Mammary epithelial cell (primary cell): Measurements from ENCODE around the gene ABR.

Source experiments
- EZH2 ChIP-seq: IDR thresholded peaks from 2 replicates; pipeline ENCODE4 v1.6.1; 2012; ENCODE audit warnings: low read length, inconsistent platforms, borderline replicate concordance
- TF ChIP-seq, protein P1 (sequence below), 2 donors: IDR thresholded peaks in 1 of 2; conservative IDR thresholded peaks in 1 of 2; 2 replicates each; pipeline ENCODE4 v1.5.1; 2011 to 2012; ENCODE audit warnings: inconsistent platforms in 2 of 2, low read length in 2 of 2, mild to moderate bottlenecking in 2 of 2, control low read depth in 1 of 2, low read depth in 1 of 2; ENCODE audit not compliant: insufficient read depth in 1 of 2; ENCODE audit errors: extremely low read depth in 1 of 2

DNA sequence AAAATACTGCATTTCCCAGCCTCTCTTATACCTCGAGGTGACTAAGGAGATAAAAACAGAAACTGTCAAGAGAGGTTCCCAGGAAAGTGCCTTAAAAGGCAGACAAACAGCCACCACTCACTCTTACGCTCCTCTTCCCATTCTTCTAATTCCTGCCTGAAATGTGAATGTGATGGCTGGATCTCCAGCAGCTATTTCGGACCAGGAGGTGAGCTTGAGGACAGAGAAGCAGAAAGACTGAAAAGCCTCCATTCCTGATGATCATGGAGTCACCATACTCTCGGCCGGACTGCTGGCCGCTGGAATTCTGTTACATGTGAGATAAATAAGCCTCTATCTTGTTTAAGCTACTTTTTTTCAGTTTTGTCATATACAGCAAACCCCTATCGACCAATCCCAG lies 41.4 kb upstream of the ABR start:
- TF ChIP-seq EZH2, result no peak
- TF ChIP-seq, protein P1, sequence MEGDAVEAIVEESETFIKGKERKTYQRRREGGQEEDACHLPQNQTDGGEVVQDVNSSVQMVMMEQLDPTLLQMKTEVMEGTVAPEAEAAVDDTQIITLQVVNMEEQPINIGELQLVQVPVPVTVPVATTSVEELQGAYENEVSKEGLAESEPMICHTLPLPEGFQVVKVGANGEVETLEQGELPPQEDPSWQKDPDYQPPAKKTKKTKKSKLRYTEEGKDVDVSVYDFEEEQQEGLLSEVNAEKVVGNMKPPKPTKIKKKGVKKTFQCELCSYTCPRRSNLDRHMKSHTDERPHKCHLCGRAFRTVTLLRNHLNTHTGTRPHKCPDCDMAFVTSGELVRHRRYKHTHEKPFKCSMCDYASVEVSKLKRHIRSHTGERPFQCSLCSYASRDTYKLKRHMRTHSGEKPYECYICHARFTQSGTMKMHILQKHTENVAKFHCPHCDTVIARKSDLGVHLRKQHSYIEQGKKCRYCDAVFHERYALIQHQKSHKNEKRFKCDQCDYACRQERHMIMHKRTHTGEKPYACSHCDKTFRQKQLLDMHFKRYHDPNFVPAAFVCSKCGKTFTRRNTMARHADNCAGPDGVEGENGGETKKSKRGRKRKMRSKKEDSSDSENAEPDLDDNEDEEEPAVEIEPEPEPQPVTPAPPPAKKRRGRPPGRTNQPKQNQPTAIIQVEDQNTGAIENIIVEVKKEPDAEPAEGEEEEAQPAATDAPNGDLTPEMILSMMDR (conservative IDR thresholded peaks at IDR 0.05 in 1 of 2, IDR thresholded peaks at IDR 0.05 in 1 of 2; ENCODE audit: extremely low read depth in 1 of 2, insufficient read depth in 1 of 2, low read depth in 1 of 2, low read length in 2 of 2), result no peak
